Fibroblast of upper back skin (primary cell): Measurements from ENCODE around the gene RNF144A.

Source experiments
- DNase-seq: peaks from one replicate; pipeline ENCODE4 v3.0.0-alpha.2; 2013

Gene RNF144A

DNA sequence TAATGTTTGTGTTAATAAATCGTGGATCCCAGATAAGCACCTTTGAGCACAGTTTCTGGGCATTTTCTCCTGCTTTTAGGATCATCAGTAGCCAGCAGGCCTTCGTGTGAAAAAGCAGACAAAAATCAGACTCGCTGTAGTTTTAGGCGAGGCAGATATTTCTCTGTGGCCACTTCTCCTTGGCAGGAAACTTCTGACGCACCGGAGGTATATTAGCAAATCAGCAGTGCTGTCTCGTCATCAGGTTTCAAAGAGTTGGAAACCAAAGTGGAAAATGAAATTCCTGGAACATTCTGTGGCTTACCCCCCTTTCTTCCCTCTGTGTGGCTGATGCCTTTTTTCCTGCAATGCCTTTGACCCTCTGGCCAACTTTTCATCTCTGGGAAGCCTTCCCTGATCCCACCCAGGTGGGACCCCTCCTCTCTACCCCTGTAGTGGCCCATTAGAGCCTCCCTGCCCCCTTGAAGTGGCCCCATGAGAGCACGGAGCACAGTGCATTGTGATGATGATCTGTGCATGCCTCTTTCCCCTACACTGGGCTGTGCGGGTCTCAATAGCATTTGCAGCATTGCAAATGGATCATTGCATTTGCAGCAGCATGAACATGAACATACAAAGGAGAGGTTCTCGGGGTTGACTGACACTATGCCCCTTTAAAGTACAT, 93.3 kb downstream of the RNF144A start:
- DNase-seq: peak; percentile 97

DNA sequence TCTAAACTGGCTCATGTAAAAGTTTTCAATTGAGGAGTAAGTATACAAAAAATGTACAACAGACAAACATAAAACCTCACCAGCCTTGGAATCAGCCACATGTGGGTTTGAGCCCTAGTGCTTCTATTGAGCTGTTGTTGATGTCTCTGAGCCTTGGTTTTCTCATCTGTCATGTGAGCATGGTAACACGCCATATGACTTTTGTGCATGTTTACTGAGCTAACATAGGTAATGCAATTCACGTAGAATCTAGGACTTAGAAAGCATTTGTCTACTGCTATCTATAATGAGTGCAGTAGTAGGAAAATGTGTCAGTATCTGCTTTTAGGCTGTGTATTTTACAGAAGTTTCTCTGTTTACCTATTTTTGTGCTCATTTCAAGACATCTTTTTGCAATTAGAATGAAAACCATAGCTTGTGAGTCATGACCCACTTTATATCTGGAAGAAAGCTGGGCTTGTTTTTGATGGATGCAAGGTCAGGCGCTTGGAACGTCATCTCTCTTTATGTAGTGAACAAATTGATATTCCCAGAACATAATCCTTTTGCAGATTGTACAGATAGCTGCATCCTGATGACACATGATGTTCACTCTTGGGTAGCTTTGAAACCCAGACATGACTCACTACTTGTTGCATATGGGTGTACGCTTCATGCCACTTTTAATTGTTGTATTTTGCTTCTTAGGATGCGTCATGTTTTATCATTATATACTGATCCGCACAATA, 94.3 kb downstream of the RNF144A start:
- peak; percentile 97 for DNase-seq

DNA sequence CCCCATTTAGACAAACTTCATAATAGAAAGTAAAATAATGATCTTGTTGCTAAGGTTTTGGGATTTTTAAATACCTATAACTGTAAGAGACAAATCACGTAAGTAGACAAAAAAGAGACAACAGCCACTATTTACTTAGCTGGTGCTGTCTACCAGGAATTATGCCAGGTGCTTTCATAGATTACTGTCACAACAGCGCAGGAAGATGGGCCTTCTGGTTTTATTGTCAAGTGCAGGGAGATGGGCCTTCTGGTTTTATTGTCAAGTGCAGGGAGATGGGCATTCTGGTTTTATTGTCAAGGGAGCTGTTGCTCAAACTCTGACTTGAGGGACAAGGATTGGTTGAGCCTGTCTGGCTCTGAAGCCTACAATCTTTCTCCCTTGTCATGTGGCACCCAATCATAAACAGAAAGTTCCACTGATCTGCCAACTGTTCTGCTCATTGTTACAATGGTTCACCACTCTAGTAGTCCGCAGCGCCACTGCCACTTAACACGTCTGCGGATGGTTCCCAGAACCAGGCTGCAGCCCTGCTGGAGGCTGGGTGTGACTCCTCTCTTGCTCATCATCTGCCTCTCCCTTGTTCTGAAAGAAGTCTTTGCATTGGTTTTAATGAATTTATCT, 95.0 kb downstream of the RNF144A start:
- DNase-seq: peak; percentile 43

DNA sequence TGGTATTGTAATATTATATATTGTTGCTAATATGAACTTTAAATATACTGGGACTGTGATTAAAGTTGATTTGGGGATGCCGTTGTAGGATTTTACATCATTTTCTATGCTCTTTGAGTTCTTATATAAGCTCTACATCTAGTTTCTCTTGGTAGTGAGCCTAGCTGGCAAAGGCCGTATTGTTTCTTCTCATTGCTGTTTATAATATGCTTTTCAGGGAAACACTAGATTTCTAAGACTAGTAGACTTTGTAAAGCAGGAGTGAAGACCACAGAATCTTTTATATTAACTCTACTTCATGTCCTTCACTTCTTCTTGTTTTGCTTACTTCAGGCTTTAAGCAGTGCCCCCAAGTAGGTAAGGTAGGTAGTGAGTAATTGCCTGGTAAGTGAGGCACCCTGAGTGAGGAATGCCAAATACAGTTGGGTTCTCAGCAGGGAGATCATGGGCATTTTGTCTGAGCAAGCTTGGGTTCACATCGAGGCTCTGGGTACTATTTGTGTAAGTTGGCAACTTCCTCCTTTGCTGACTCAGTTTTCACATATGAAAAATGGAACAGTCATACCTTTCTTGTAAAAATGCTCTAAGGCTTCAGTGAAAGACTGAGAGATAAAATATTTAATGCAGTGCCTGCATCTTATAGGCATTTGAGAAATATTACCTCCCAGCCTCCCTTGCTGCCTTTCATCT, 96.4 kb downstream of the RNF144A start:
- no peak for DNase-seq

DNA sequence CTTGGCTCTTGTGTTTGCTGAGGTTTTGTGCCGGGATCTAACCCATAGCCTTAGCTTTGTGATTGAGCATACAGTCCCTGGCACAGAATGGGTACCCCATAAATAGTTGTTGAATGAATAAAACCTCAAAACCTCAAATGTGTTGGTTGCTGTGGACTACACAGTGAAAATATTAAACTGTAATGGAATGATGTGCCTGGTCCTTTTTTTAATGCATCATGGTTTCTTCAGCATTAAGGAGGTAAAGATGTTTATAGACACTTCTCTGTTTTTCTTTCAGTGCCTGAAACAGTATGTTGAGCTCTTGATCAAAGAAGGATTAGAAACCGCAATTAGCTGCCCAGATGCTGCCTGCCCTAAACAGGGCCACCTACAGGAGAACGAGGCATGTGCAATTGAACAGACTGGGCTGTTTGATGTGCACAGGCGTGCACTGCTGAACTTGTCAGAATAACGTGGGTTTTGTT, 97.0 kb downstream of the RNF144A start:
- DNase-seq: peak; percentile 57

DNA sequence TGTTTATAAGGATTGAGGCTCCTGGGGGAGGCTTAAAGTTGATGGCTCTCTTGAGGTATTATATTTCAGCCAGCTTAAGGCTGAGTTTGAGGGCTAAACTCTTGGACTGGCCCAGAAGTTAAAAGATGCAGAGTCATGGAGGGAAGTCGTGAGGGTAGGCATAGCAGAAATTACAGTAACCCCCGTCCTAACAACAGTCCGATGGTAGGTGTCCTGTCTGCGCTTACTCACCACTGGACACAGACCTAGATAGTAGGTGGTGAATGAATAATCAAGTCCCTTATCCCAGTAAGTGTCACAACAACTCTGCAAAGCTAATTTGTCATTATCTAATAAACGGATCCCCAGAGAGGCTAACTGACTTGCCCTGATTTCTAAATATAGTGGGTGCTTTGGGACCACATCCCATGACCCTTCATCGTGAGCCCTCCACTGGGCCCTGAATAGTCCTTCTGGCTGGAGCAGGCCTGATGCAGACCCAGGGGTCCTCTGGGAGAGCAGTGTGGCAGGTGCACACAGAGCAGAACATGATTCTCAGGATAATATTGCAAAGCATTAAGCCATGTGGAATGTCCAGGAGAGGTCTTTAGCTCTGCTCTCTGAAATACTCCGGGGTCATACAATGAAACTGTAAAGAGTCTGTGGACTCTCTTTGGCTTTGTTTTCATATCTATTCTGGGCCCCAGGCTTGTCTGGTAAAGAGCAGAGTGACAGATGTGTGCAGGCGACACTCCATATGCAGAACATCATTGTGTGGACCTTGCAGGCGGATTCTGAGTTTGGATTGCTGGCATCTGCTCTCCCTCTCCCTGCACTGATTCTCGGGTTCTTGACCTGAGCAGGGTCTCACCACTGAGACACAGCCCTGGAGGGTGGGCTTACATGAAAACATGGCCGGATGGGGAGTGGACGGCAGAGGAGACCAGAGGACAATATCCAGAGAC, 98.1 kb downstream of the RNF144A start:
- no peak for DNase-seq

DNA sequence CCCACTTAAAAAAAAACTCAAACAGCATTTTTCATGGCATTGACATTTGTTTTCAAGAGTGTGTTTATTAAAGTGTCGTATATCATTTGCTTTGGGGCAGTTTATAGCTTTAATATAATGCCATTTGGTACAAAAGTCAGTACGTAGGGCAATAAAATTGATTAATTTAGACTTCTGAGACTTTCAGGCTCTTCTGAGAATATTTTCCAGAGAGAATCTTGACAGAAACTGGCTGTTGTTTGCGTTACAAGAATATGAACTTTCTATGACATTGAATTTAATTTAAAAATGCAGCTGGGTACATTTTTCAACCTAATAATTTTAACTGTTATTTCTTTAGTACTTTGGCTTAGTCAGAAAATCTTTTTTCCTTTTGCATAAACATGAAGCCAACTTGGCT, 98.9 kb downstream of the RNF144A start:
- DNase-seq: no peak

DNA sequence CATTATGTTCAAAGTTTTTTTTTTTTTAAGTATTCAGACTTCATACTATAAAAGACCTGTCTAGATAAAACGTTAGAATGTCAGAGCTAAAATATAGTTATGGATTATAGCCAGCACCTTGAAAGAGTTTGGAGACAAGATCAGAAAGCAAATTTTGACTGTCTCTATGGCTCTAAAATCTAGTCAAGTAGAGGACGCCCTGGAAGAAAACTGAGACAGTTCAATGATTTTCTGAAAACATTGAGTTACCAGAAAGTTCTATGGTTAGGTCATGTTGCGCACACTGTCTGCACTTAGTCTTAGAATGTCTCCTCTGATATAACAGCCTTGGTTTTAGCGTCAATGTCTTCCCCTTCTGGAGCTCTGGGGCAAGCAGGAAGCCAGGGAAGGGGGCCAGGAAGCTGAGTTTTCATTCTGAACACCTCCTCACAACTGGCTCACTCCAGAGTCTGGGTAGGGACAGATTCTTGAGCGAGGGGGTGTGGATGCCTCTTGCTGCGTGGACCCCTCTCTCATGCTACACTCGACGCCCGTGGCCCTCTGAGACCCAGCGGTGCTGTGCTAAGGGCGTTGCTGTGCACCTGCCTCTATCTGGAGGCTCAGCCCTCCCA, 99.5 kb downstream of the RNF144A start:
- no peak for DNase-seq

DNA sequence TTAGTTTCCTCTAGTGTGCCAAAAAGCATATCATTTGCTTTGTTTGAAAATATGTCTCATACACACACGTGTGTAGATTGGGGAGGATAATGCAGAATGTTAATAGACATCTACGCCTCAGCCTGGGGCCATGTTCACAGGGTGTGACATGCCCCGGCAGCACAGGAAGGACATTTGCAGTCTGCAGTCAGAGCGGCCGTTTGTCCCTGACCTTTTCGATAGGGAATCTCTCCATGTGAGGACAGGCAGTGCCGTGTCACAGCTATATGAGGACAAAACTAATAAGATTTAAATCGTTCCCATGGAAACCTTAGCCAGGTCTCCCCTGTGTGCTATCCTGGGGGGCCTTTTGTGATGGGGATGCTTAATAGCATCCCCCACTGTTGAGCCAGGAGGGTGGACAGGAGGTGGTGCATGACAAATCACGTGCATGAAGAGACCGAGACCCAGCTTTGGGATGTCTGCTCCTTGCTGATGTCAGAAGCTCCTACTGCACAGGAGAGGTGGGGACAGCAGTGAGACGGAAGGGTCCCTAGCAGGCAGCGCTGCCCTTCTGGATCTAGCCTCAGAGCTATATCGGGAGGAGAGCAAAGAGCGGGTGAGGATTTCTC, 100.6 kb downstream of the RNF144A start:
- no peak for DNase-seq

DNA sequence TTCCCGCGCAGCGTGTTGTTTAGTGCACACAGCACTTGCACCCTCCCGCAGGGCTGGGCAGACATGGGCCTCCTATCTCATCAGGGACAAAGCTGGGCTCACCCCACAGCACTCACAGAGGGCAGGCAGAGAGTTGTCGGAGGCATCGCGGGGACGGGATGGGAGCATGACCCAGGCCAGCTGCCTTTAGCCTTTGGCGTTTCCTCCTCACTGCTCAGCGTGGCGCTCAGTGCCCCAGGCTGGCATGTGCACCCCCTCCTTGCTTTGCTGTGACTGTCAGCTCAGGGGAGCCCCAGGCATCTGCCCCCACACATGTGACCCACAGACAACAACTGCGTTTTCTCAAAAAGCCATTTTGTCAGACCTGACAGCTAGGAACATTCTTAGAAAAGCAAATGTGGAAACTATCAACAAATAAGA, 101.1 kb downstream of the RNF144A start:
- no peak for DNase-seq

DNA sequence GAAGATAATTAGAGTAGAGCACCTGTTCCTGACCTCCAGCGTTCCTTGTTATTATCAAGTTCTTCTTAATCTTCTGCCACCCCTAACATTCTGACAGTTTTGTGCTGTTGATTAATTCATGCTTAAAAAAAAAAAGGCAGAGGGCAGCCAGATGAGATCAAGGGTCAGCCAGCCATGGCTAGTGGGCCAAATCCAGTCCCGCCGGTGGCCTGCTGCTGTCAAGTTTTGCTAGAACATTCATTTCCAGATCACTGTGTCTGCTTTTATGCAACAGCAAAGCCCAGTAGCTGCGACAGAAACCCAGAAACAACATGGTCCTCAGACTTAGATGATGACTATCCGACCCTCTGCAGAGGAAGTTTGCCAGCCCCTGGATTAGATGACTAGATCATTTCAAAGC, 101.6 kb downstream of the RNF144A start:
- DNase-seq: no peak

DNA sequence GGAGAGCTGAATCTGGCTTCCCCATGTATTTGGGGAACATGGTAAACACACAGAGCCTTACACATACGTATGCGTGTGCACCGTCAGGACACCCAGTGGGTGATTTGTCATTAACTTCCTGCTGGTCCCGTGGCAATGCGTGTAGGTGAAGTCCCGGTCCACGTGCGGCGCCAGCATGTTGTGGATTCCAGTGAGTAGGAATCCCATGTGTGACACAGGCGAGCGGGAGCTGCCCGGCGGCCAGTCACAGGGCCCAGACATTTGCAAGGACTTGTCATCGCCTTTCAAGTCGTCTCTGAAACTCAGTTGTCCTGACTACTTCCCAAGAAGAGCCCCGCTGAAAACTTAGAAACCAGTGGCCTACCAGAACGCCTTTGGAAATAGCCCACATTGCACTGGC, 102.0 kb downstream of the RNF144A start:
- no peak for DNase-seq

DNA sequence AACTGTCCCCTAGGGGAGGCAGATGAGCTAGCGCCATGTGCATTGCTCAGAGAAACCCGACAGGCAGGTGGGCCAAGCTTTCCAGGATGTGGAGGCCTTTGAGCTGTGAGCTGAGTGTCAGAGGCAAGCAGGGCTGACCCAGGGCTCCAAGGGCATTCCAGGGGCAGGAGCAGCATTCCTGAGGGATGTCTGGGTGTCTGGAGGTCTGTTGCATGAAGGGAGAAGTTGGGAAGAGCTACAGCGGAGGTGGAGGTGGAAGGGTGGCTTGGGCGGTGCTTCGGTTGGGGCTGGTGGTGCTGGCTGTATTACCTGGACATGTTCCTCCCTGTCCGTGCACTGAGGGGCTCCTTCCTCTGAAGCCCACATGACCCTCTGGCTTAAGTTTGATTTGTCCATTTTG, 102.8 kb downstream of the RNF144A start:
- no peak for DNase-seq

DNA sequence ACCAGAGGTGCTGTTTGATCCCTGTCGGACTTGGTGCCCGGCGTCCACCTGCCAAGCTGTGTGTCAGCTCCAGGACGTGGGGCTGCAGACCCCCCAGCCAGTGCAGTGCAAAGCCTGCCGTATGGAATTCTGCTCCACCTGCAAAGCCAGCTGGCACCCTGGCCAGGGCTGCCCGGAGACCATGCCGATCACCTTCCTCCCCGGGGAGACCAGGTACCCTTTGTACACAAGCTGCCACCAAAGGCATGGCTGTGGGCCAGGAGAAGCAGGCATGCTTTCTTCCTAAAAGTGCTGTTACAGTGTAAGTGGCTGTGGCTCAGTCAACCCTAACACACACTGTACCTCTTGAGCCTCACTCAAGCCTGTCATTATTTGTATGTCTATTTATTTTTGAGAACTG, 103.3 kb downstream of the RNF144A start:
- no peak for DNase-seq

DNA sequence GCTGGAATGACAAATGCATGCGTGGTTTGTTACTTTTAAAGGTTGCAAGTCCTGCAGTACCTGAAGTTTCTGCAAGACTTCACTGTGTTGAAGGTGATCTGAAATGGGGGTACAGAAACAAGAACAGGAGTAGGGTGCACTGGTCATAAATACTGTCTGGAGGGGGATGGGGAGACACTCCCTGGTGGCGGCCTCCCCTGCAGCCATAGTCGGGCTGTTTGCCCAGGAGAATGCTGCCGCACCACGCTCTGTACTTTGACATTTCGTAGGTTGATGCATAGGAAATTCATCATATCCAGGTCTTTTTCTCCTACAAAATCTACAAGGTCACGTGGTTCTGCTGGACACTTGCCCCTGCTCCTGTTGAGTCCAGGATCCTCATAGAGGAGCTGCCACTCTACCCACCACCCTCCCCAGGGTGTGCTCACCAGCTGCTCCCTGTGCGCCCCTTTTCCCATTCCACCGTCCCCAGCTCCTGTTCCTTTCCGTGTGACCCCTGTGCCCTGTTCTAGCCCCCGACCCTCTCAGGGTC, 103.8 kb downstream of the RNF144A start:
- DNase-seq: no peak

DNA sequence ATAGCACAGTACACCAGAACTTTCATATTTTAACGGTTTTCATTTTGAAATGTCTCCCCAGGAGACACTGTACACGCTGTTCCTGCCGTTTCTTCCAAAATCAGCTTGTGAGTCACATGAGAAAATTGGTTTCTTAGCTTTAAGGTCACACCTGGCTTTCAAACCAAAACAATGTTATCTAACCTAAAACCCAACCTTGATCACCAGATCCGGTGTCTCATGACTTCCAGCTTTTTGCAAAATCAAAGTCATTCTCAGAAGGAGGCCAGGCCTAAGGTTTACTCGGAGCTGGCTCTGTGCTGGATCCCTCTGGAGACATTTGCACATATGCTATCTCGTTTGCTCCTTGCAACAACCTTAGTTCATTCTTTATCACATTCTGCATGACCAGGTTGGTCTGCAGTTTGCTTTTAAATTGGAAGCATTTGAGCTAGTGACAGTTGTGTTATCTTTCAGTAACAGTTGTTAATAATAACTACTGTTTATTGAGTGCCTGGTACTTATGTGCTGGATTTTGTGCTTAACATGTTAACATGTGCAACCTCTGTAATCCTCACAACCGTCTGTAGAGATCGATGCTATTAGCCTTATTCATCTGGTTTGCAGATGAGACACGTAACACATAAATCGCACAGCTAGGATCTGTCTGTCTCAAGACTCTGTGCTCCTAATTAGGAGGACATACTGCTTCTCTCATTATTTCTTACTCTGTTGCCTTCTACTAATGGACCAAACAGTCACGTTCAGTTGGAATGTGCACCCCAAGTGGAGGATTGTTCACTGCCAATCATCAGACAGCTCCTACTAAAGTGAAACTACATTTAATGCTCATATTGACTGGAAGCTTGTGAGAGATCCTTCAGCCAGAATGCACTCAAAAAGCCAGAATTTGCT, 105.5 kb downstream of the RNF144A start:
- DNase-seq: peak; percentile 44

DNA sequence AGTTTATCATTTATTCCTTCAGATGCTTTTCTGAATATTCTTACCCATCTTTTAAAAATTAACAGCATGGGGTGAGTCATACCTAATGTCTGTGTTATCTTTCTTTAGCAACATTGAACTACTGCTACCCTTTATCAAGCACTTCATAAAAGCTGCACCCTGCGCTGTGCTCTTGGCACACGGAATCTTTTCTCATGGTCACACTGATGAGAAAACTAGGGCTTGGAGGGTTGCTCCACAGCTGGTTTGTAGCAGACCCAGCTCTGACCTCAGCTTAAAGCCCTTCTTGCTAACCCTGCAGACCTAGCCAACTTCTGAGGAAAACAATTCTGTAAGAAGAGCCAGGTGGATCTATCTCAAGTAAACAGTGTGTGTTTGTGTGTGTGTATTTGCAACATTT, 106.3 kb downstream of the RNF144A start:
- DNase-seq: no peak

DNA sequence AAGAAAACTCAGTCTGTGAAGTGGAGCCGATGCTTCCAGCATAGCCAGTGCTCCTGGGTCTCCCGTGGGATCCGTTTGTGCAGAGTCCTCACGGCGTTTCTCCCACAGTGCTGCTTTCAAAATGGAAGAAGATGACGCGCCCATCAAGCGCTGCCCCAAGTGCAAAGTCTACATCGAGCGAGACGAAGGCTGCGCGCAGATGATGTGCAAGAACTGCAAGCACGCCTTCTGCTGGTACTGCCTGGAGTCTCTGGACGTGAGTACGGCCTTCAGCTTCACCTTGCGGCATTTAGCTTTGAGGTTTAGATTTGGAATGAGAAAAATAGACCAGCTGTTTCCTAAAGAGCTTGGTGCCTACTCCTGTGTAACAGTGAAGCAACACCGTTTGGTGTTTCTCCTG, 107.0 kb downstream of the RNF144A start:
- DNase-seq: no peak

DNA sequence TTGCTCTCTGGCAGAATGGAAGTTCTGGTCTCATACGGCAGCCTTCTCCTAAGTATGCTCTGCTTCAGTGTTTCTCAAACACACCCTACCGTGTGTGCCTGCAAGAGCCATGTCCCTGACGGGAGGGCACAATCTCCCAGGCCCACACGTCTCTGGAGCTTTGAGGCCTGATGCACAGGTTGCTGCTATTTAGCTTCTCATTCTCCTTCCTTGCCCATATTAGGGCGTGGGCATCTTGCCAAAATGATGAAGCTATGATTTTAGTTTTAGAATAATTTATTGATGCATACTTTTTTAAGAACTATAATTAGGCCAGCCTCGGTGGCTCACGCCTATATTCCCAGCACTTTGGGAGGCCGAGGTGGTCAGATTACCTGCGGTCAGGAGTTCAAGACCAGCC, 107.9 kb downstream of the RNF144A start:
- no peak for DNase-seq

DNA sequence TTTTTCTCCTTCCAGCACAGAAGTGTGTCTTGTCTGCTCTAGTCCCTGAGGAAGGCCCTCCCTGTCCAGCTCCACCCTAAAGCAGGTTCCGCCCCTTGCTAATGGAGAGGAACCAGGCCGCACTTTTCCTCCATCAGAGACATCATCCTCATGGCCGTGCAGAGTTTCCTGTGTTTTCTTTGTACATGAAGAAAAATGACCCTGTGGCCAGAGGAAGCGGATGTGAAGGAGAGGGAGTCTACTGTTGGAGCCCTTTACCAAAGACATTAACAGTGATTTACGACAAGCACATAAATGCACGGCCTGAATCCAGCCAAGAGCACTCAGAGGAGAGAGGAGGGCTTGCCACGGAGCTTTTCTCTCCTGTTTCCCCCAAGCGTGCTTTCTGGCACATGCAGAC, 109.5 kb downstream of the RNF144A start:
- DNase-seq: no peak
